Sigmoid colon (tissue), 3 donors: ENCODE measurements around the gene THOC2.
"Not testable (repeated sequence)": the region's sequence is repeated elsewhere in the genome, so short reads cannot be mapped to it uniquely, and the experiment has no call there.

Experiments
- CTCF ChIP-seq, 4 experiments: fragments of 450-650 bp in 3 of 4; fragments of 200-600 bp in 1 of 4; IDR thresholded peaks; one replicate each; pipeline ENCODE4 v1.5.1; 2016 to 2019; ENCODE audit warnings: antibody characterized with exemption in 4 of 4, mild to moderate bottlenecking in 3 of 4, moderate library complexity in 2 of 4
- POLR2A ChIP-seq, 2 donors: fragments of 450-650 bp; IDR thresholded peaks; one replicate each; pipeline ENCODE4 v1.6.1; 2016; ENCODE audit warnings: antibody characterized with exemption in 2 of 2, mild to moderate bottlenecking in 2 of 2, moderate library complexity in 2 of 2

- not testable (repeated sequence) for TF ChIP-seq CTCF, POLR2A (IDR thresholded peaks at IDR 0.05)
These were observed 27.0 kb upstream of the THOC2 start for GRCh38 chrX:123759849-123760248.
